Transverse colon (tissue), 4 donors: Measurements from ENCODE around the gene DOCK1. TPM values are rescaled to one million over a fixed set of nuclear protein-coding genes. Genes with fewer than 3 reads are reported as not detected.

Source experiments
- DNase-seq: peaks from one replicate; pipeline ENCODE4 v3.0.0-alpha.2; 2019
- H3K27ac ChIP-seq, 4 donors: fragments of 200-600 bp; sonication (generic); 2 replicates each; pipeline ENCODE4 v1.5.1; 2016 to 2018; ENCODE audit warnings: inconsistent platforms in 4 of 4
- H3K27me3 ChIP-seq: fragments of 200-600 bp; sonication (generic); 2 replicates; pipeline ENCODE4 v1.5.1; 2017; ENCODE audit warnings: inconsistent platforms
- H3K36me3 ChIP-seq, 4 donors: fragments of 200-600 bp; sonication (generic); 2 replicates each; pipeline ENCODE4 v1.5.1; 2017 to 2019; ENCODE audit warnings: inconsistent platforms in 4 of 4
- H3K4me1 ChIP-seq, 4 donors: fragments of 200-600 bp; sonication (generic); 2 replicates each; pipeline ENCODE4 v1.5.1; 2017 to 2020; ENCODE audit warnings: inconsistent platforms in 4 of 4
- H3K4me3 ChIP-seq, 4 donors: fragments of 200-600 bp; sonication (generic); 1 replicate in 1 of 4; 2 replicates in 3 of 4; pipeline versions ENCODE4 v1.5.1 to v1.6.1; 2017 to 2019; ENCODE audit warnings: inconsistent platforms in 4 of 4
- H3K9me3 ChIP-seq, 2 donors: fragments of 200-600 bp; sonication (generic); 2 replicates each; pipeline ENCODE4 v1.5.1; 2017 to 2019; ENCODE audit warnings: inconsistent platforms in 2 of 2
- CTCF ChIP-seq, 5 experiments: fragments of 200-600 bp in 3 of 5; fragments of 450-650 bp in 2 of 5; sonication (generic) in 3 of 5; IDR thresholded peaks; 1 replicate in 2 of 5; 2 replicates in 3 of 5; pipeline ENCODE4 v1.5.1; 2016 to 2017; ENCODE audit warnings: antibody characterized with exemption in 5 of 5, inconsistent platforms in 3 of 5, mild to moderate bottlenecking in 2 of 5, moderate library complexity in 1 of 5
- EP300 ChIP-seq: sonication (generic); formaldehyde crosslinking; IDR thresholded peaks from one replicate; pipeline ENCODE4 v1.6.1; 2017; ENCODE audit warnings: antibody characterized with exemption, low read depth
- POLR2A ChIP-seq: fragments of 450-650 bp; IDR thresholded peaks from one replicate; pipeline ENCODE4 v1.6.1; 2016; ENCODE audit warnings: antibody characterized with exemption, mild to moderate bottlenecking, moderate library complexity
- POLR2AphosphoS5 ChIP-seq, 3 donors: sonication (generic); formaldehyde crosslinking; IDR thresholded peaks; one replicate each; pipeline ENCODE4 v1.6.1; 2016; ENCODE audit warnings: antibody characterized with exemption in 3 of 3
- WGBS, 2 donors: methylation state at CpG; one replicate each; pipeline ENCODE4 v1.1.5; 2018; ENCODE audit warnings: low coverage in 1 of 2; 5-methylcytosine and 5-hydroxymethylcytosine counted together
- in situ Hi-C, 4 donors: fragments of 200-750 bp; cut with MboI; loops; one replicate each; pipeline versions ENCODE4 v1.15.0 to v1.15.1; 2017; ENCODE audit warnings: low sequenced_read_pairs in 3 of 4, low pct_ligation_motif_present in 1 of 4, low pct_unique_long_range_greater_than_20kb in 1 of 4
- intact Hi-C: fragments of 100-400 bp; cut with DNase I; formaldehyde crosslinking; loops from one replicate; pipeline ENCODE4 v1.15.1; 2023; ENCODE audit warnings: low total_unique reads
- total RNA-seq, 4 donors: library from RNA; depleted of rRNA; stranded (reverse); fragments of >200 nt; gene quantifications; one replicate each; pipeline ENCODE4 v1.1.0, GENCODE V29; 2016

DOCK1 gene
- total RNA-seq, 4 donors from 2014 or later, result 75.1 to 200 (median 92.5) TPM

GRCh38 chr10:127310430-127310829, 405.2 kb downstream of the DOCK1 start:
- TF ChIP-seq EP300 (no peak), CTCF (IDR thresholded peaks at IDR 0.05) (no peak), POLR2AphosphoS5 (IDR thresholded peaks at IDR 0.05) (no peak), POLR2A (no peak)
- Histone ChIP-seq H3K27ac (no peak overlapping the region), H3K36me3 (no peaks in the 10 kb centered on the region), H3K4me1 (no peaks in the 10 kb centered on the region), H3K4me3 (no peak overlapping the region), H3K27me3 (no peaks in the 10 kb centered on the region), H3K9me3 (no peaks in the 10 kb centered on the region)
- DNase-seq, result no peak
- in situ Hi-C loops, result no loop called here
- WGBS, 2 donors, result 59 to 71% methylated on average over 8 of the region's 8 CpGs
- intact Hi-C loops, result no loop called here

- in situ Hi-C loops, result no loop called here
- WGBS, 2 donors, result 84 to 86% methylated on average over 3 of the region's 3 CpGs
- no peaks in the 10 kb centered on the region for H3K4me1 ChIP-seq
- no peak overlapping the region for H3K27ac ChIP-seq
- DNase-seq, result no peak
- H3K9me3 ChIP-seq, result no peaks in the 10 kb centered on the region
- no peaks in the 10 kb centered on the region for H3K36me3 ChIP-seq
- H3K4me3 ChIP-seq, result no peak overlapping the region
- TF ChIP-seq CTCF (IDR thresholded peaks at IDR 0.05) (no peak), EP300 (no peak), POLR2A (no peak), POLR2AphosphoS5 (IDR thresholded peaks at IDR 0.05) (no peak)
- no peaks in the 10 kb centered on the region for H3K27me3 ChIP-seq
- intact Hi-C loops, result no loop called here
These were observed 405.7 kb downstream of the DOCK1 start for GRCh38 chr10:127310923-127311322.

DNA sequence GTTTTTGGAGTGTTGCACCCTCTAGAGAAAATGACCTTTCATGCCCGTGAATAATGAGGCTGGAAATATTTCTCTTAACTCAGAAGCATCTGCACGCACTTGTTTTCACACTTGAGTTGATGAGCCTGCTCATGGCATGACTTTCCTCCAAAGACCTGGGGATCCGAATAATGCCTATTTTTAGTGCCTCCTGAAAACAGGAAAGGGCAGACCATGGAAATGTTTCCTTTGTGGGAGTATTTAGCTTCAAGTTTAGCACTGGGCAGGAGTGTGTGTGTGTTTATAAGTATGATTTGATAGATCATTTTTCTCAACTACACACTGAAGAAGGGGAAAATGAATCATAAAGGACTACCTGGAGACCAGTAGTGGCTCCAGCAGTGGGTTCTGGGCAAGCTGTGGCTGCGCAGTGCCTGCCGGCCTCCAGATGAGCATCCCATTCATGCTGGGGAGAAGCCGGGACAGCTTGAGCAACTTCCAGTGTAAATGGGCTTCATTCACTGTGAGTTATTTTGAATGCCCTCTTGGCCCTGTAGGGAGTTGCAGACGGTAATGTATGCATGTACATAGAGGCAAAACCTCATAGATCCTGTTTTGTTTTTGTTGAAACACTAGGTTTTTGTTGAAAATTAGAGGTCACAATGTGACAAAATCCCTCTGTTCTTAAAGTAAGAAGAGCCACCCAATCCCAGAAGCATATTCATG, 408.9 kb downstream of the DOCK1 start:
- Histone ChIP-seq H3K27ac (no peak overlapping the region), H3K4me3 (no peak overlapping the region), H3K9me3 (no peaks in the 10 kb centered on the region), H3K27me3 (no peaks in the 10 kb centered on the region), H3K36me3 (no peaks in the 10 kb centered on the region), H3K4me1 (no peaks in the 10 kb centered on the region)
- no peak for DNase-seq
- TF ChIP-seq EP300, result no peak
- TF ChIP-seq POLR2AphosphoS5 (IDR thresholded peaks at IDR 0.05), result no peak
- TF ChIP-seq POLR2A, result no peak
- no peak for TF ChIP-seq CTCF (IDR thresholded peaks at IDR 0.05)
- WGBS, 2 donors, result 75 to 85% methylated on average over 4 to 7 of the region's 7 CpGs
- intact Hi-C loops, result no loop called here
- in situ Hi-C loops, result no loop called here

- no peaks in the 10 kb centered on the region for H3K36me3 ChIP-seq
- no peaks in the 10 kb centered on the region for H3K27me3 ChIP-seq
- in situ Hi-C loops, result no loop called here
- 74 to 80% methylated on average over 1 to 6 of the region's 6 CpGs for WGBS, 2 donors
- no peak for DNase-seq
- H3K4me3 ChIP-seq, result no peak overlapping the region
- no peak overlapping the region for H3K27ac ChIP-seq
- no peaks in the 10 kb centered on the region for H3K4me1 ChIP-seq
- intact Hi-C loops, result no loop called here
- H3K9me3 ChIP-seq, result no peaks in the 10 kb centered on the region
- TF ChIP-seq POLR2AphosphoS5 (IDR thresholded peaks at IDR 0.05) (no peak), CTCF (IDR thresholded peaks at IDR 0.05) (no peak), EP300 (no peak), POLR2A (no peak)
These were observed 409.6 kb downstream of the DOCK1 start for GRCh38 chr10:127314797-127315196.
